ENCODE results near the gene DBNDD1. TPM values are rescaled to one million over a fixed set of nuclear protein-coding genes. Genes with fewer than 3 reads are reported as not detected.

DBNDD1 gene
- total RNA-seq, 2 experiments from 2014 or later, result 0.18 TPM; not detected in 1

DNA sequence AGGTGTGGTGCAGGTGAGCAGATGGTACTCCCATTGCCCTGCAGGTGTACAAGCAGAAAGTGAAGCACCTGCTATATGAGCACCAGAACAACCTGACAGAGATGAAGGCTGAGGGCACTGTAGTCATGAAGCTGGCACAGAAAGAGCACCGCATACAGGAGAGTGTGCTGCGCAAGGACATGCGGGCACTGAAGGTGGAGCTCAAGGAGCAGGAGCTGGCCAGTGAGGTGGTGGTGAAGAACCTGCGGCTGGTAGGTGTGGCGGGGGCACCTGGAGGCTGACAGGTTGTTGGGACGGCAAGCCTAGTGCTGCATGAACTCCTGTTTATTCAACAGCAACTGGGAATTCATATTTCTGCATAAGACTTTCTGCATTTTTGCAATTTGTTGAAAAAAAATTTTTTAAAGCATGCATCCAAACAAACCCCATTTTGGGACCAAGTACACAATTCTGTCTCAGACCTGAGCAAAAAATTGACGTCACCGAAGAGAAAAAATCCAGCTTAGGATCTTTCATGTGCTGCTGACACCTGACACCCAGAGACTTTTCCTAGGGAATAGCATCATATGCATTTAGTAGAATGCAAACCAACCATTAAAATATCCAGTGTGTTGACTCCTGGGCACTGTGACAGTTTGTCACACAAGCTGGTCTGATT lies 13.5 kb upstream of the DBNDD1 start:
- Mint-ChIP-seq H3K4me3 (no peak overlapping the region), H3K9me3 (ENCODE audit: insufficient read depth) (no peaks in the 10 kb centered on the region), H3K27ac (no peak overlapping the region), H3K36me3 (ENCODE audit: low read depth) (peaks cover 5% of the 10 kb centered on the region), H3K4me1 (ENCODE audit: low read depth) (no peaks in the 10 kb centered on the region), H3K27me3 (ENCODE audit: low read depth) (no peaks in the 10 kb centered on the region)
- DNase-seq, result no peak
- CTCF ChIA-PET, result no interaction called here
- POLR2A ChIA-PET, result no interaction called here
- ATAC-seq, result peak; percentile 20

DNA sequence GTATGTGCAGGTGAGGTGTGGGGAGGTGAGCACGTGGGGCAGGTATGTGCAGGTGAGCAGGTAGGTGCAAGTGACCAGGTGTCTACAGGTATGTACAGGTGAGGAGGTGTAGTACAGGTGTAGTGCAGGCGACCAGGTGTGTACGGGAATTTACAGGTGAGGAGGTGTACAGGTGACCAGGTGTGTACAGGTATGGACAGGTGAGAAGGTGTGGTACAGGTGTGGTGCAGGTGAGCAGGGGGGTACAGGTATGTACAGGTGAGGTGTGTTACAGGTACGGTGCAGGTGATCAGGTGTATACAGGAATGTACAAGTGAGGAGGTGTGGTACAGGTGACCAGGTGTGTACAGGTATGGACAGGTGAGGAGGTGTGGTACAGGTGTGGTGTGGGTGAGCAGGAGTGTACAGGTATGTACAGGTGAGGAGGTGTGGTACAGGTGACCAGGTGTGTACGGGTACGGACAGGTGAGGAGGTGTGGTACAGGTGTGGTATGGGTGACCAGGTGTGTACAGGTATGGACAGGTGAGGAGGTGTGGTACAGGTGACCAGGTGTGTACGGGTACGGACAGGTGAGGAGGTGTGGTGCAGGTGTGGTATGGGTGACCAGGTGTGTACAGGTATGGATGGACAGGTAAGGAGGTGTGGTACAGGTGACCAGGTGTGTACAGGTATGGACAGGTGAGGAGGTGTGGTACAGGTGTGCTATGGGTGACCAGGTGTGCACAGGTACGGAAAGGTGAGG lies 12.8 kb upstream of the DBNDD1 start:
- ATAC-seq (no peak), DNase-seq (no peak)
- Mint-ChIP-seq H3K27ac (peak overlapping the region; percentile 26), H3K9me3 (ENCODE audit: insufficient read depth) (no peaks in the 10 kb centered on the region), H3K4me1 (ENCODE audit: low read depth) (peaks cover 3% of the 10 kb centered on the region), H3K27me3 (ENCODE audit: low read depth) (no peaks in the 10 kb centered on the region), H3K4me3 (no peak overlapping the region), H3K36me3 (ENCODE audit: low read depth) (peaks cover 5% of the 10 kb centered on the region)
- CTCF ChIA-PET, result no interaction called here
- POLR2A ChIA-PET, result no interaction called here

DNA sequence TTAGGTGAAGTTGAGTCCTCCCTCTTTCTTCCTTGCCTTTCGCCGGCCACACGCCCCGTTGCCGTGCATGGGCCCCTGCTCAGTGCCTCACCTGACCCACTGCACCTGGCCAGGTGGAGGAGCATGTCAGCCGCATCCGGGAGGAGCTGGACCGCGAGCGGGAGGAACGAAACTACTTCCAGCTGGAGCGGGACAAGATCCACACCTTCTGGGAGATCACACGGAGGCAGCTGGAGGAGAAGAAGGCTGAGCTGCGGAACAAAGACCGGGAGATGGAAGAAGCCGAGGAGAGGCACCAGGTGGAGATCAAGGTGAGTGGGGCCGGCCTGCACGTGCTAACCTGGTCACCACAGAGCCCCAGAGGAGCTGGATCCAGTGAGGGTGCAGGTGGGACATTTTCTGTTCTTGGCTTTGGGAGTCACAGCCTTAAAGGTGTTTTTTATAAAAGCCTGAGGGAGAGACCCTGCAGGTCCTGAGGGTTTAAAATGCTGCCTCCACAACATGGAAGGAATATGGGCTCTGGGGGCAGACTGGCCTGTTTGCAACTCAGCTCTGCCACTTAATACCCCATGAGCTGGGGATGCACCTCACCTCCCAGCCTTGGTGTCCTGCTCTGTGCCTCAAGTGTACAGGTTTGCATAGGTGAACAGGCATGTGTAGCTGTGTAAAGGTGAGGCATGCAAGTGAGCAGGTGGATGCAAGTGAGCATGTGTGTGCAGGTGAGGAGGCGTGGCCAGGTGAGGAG lies 12.1 kb upstream of the DBNDD1 start:
- peaks cover 5% of the 10 kb centered on the region for H3K36me3 Mint-ChIP-seq (ENCODE audit: low read depth)
- H3K4me3 Mint-ChIP-seq, result peak overlapping the region; percentile 12
- DNase-seq (no peak), ATAC-seq (peak; percentile 40)
- peak overlapping the region; percentile 6 for H3K27ac Mint-ChIP-seq
- no peaks in the 10 kb centered on the region for H3K9me3 Mint-ChIP-seq (ENCODE audit: insufficient read depth)
- ChIA-PET POLR2A (no interaction called here), CTCF (interaction anchor here (1.5 kb wide), 1 partner anchor 11 kb away, joined by 4 read pairs; no protein-coding TSS in a partner anchor)
- H3K4me1 Mint-ChIP-seq (ENCODE audit: low read depth), result peaks cover 5% of the 10 kb centered on the region
- H3K27me3 Mint-ChIP-seq (ENCODE audit: low read depth), result no peaks in the 10 kb centered on the region

DNA sequence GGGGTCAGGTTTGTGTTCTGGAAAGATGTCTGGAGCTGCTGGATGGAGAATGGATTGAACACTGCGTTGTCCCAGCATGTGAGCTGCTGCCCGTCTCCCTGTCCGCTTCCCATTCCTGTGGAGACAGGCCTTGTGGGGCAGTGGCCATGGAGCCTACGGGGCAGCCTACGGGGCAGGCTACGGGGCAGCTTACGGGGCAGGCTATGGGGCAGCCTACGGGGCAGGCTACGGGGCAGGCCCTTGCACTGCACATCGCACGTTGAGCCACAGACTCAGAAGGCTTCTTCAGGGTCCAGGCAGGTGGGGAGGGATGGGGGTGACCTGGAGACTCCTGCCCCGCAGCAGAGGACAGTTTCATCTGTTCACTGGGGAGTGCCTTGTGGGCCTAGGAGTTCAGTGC lies 9.7 kb upstream of the DBNDD1 start:
- Mint-ChIP-seq H3K4me1 (ENCODE audit: low read depth) (peaks cover 11% of the 10 kb centered on the region), H3K27ac (no peak overlapping the region), H3K4me3 (no peak overlapping the region), H3K36me3 (ENCODE audit: low read depth) (peaks cover 5% of the 10 kb centered on the region), H3K27me3 (ENCODE audit: low read depth) (no peaks in the 10 kb centered on the region), H3K9me3 (ENCODE audit: insufficient read depth) (no peaks in the 10 kb centered on the region)
- CTCF ChIA-PET, result no interaction called here
- ATAC-seq, result no peak
- no peak for DNase-seq
- POLR2A ChIA-PET, result no interaction called here

- Mint-ChIP-seq H3K27ac (no peak overlapping the region), H3K4me3 (no peak overlapping the region), H3K9me3 (ENCODE audit: insufficient read depth) (no peaks in the 10 kb centered on the region), H3K4me1 (ENCODE audit: low read depth) (peaks cover 11% of the 10 kb centered on the region), H3K27me3 (ENCODE audit: low read depth) (no peaks in the 10 kb centered on the region), H3K36me3 (ENCODE audit: low read depth) (peaks cover 5% of the 10 kb centered on the region)
- ATAC-seq (no peak), DNase-seq (no peak)
- POLR2A ChIA-PET, result no interaction called here
- CTCF ChIA-PET, result no interaction called here
Observed at GRCh38 chr16:90027611-90028010, 8.4 kb upstream of the DBNDD1 start.

- POLR2A ChIA-PET, result no interaction called here
- DNase-seq (no peak), ATAC-seq (peak; percentile 34)
- Mint-ChIP-seq H3K4me3 (no peak overlapping the region), H3K9me3 (ENCODE audit: insufficient read depth) (peaks cover 7% of the 10 kb centered on the region), H3K36me3 (ENCODE audit: low read depth) (peaks cover 5% of the 10 kb centered on the region), H3K4me1 (ENCODE audit: low read depth) (peaks cover 23% of the 10 kb centered on the region), H3K27me3 (ENCODE audit: low read depth) (peaks cover 4% of the 10 kb centered on the region), H3K27ac (no peak overlapping the region)
- CTCF ChIA-PET, result no interaction called here
Observed at GRCh38 chr16:90026135-90026534, 6.9 kb upstream of the DBNDD1 start.

- Mint-ChIP-seq H3K4me3 (peak overlapping the region; percentile 69), H3K27me3 (ENCODE audit: low read depth) (peaks cover 17% of the 10 kb centered on the region), H3K9me3 (ENCODE audit: insufficient read depth) (peaks cover 7% of the 10 kb centered on the region), H3K27ac (no peak overlapping the region), H3K36me3 (ENCODE audit: low read depth) (peaks cover 5% of the 10 kb centered on the region), H3K4me1 (ENCODE audit: low read depth) (peaks cover 34% of the 10 kb centered on the region)
- no peak for DNase-seq
- CTCF ChIA-PET, result interaction anchor here (2.2 kb wide), 1 partner anchor 318 kb away, joined by 5 read pairs; no protein-coding TSS in a partner anchor
- POLR2A ChIA-PET, result interaction anchor here (1.1 kb wide), 1 partner anchor 75 kb away, joined by 3 read pairs; no protein-coding TSS in a partner anchor
- no peak for ATAC-seq
Observed at GRCh38 chr16:90023078-90023447, 3.8 kb upstream of the DBNDD1 start.

GRCh38 chr16:90022209-90023077 lies 3.2 kb upstream of the DBNDD1 start:
- POLR2A ChIA-PET, result no interaction called here
- Mint-ChIP-seq H3K27ac (peak overlapping the region; percentile 61), H3K36me3 (ENCODE audit: low read depth) (peaks cover 5% of the 10 kb centered on the region)

DNA sequence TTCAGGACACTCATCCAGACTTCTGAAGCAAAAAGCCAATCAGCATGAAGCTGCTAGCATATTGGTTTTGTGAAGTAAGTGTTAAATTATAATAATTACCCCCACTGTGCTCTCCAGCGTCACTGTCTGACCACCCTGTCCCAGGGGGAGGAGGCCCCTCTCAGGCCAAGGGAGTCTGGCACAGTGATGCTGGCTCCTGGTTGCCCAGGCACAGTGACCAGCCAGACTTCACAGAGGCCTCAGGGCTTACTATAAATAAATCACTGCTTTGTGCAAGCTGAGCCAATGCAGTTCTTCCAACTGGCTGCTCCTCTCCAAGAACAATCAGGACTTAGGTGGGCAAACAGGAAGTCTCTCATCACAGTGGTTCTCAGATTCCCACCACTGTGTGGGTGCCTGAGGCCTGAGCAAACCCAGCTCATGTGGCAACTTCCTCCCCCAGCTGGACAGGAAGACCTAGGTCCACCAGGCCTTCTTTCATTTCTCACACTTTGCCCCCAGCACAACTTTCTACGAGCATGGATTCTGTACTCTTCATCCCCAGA lies 1.7 kb upstream of the DBNDD1 start:
- ATAC-seq (no peak), DNase-seq (no peak)
- ChIA-PET CTCF (interaction anchor here (1.3 to 1.6 kb wide), 2 partner anchors 9 to 12 kb away, joined by 4 to 5 read pairs; no protein-coding TSS in a partner anchor), POLR2A (interaction anchor here (1.0 kb wide), 1 partner anchor 48 kb away, joined by 3 read pairs; no protein-coding TSS in a partner anchor)
- no peak overlapping the region for H3K4me3 Mint-ChIP-seq
- H3K4me1 Mint-ChIP-seq (ENCODE audit: low read depth), result peaks cover 24% of the 10 kb centered on the region
- peaks cover 5% of the 10 kb centered on the region for H3K36me3 Mint-ChIP-seq (ENCODE audit: low read depth)
- no peak overlapping the region for H3K27ac Mint-ChIP-seq
- peaks cover 7% of the 10 kb centered on the region for H3K9me3 Mint-ChIP-seq (ENCODE audit: insufficient read depth)
- H3K27me3 Mint-ChIP-seq (ENCODE audit: low read depth), result peaks cover 24% of the 10 kb centered on the region

More at GRCh38 chr16:90022209-90023077, 3.2 kb upstream of the DBNDD1 start:
- H3K27me3 Mint-ChIP-seq (ENCODE audit: low read depth), result peaks cover 22% of the 10 kb centered on the region
- DNase-seq (peak; percentile 85), ATAC-seq (peak; percentile 88)
- peaks cover 7% of the 10 kb centered on the region for H3K9me3 Mint-ChIP-seq (ENCODE audit: insufficient read depth)
- CTCF ChIA-PET, result interaction anchor here (1.1 to 2.2 kb wide), 3 partner anchors 14 to 317 kb away, joined by 3 to 5 read pairs (median 5); no protein-coding TSS in a partner anchor
- peak overlapping the region; percentile 69 for H3K4me3 Mint-ChIP-seq
- H3K4me1 Mint-ChIP-seq (ENCODE audit: low read depth), result peaks cover 34% of the 10 kb centered on the region

DNA sequence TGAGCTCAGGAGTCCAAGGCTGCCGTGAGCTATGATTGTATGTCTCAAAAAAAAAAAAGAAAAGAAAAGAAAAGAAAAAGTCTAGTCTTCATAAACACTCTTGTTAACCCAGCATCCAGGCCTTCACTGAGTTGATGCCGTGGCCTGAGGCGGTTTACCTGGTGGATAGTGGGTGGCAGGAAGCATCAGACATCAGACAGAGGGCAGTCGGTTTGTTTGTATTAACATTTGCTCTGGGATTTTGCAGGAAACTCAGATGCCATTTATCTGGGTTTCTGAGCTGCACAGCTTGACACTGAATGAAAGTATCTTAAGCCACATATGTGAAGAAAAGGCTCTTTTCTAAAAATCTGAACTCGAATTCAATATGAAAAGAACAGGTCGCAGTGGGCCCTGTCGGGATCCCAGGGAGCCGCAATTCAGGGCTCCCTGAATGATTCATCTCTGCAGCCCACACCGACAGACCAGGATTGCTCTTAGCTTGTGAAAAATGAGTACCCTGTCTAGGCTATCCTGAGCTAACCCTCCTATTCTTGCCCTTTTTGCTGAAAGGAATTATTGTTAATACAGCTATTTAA lies 1.1 kb upstream of the DBNDD1 start:
- CTCF ChIA-PET, result interaction anchor here (1.6 kb wide), 1 partner anchor 10 kb away, joined by 4 read pairs; no protein-coding TSS in a partner anchor
- Mint-ChIP-seq H3K4me1 (ENCODE audit: low read depth) (peaks cover 22% of the 10 kb centered on the region), H3K4me3 (peak overlapping the region; percentile 36), H3K9me3 (ENCODE audit: insufficient read depth) (peaks cover 7% of the 10 kb centered on the region), H3K36me3 (ENCODE audit: low read depth) (peaks cover 5% of the 10 kb centered on the region), H3K27me3 (ENCODE audit: low read depth) (peaks cover 28% of the 10 kb centered on the region), H3K27ac (no peak overlapping the region)
- DNase-seq, result no peak
- no peak for ATAC-seq
- POLR2A ChIA-PET, result interaction anchor here (1.0 kb wide), 1 partner anchor 47 kb away, joined by 3 read pairs; no protein-coding TSS in a partner anchor
